Measurements from ENCODE around the gene PHYHD1.

DNA sequence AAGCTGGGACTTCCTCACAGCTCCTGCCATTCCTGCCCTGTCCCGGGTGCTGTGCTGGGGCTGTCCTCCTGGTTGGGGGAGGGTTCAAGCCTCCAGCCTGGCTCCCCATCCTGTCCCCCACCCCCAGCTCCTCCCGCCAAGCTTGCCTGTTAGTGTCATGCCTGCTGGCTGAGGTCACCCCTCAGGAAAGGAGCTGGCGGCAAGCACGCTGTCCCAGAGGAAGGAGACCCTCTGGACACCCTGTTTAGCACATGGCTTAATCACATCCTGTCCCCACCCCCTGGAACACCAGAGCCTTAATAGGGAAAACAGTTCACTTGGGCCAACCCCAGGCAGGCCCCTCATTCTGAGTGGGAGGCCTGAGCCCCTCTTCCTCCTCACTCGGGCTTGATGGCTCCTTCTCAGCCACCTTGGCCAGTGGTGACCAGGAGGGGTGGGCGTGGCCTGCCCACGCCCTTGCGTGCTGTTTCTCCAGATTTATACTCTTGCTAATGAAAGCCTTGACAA lies 9.2 kb upstream of the PHYHD1 start:
- TF ChIP-seq POLR2A (IDR thresholded peaks at IDR 0.05) (no peak), EP300 (IDR thresholded peaks at IDR 0.05) (peak in 1 of 2 donors; percentile 55)
- TF ChIP-seq, protein P1, sequence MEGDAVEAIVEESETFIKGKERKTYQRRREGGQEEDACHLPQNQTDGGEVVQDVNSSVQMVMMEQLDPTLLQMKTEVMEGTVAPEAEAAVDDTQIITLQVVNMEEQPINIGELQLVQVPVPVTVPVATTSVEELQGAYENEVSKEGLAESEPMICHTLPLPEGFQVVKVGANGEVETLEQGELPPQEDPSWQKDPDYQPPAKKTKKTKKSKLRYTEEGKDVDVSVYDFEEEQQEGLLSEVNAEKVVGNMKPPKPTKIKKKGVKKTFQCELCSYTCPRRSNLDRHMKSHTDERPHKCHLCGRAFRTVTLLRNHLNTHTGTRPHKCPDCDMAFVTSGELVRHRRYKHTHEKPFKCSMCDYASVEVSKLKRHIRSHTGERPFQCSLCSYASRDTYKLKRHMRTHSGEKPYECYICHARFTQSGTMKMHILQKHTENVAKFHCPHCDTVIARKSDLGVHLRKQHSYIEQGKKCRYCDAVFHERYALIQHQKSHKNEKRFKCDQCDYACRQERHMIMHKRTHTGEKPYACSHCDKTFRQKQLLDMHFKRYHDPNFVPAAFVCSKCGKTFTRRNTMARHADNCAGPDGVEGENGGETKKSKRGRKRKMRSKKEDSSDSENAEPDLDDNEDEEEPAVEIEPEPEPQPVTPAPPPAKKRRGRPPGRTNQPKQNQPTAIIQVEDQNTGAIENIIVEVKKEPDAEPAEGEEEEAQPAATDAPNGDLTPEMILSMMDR (IDR thresholded peaks at IDR 0.05): no peak

Measured in tibial nerve (tissue), 4 donors.